Measurements from ENCODE around the gene ERCC8.

The ERCC8 gene

DNA sequence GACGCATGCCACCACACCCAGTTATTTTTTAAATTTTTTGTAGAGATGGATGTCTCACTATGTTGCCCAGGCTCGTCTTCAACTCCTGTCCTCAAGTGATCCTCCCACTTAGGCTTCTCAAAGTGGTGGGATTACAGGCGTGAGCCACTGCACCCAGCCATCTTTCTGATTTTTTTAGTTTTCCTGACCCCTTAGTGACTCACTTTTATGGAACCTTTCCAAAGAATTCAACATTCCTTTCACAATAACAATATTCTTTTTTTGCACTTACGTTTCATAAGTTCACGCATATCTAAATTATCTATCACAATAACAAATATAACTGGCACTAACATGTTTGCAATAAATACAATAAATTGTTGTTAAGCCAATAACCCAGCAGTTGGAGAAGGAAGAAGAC, 109.3 kb downstream of the ERCC8 start:
- no peak for DNase-seq (ENCODE audit: low spot score)

DNA sequence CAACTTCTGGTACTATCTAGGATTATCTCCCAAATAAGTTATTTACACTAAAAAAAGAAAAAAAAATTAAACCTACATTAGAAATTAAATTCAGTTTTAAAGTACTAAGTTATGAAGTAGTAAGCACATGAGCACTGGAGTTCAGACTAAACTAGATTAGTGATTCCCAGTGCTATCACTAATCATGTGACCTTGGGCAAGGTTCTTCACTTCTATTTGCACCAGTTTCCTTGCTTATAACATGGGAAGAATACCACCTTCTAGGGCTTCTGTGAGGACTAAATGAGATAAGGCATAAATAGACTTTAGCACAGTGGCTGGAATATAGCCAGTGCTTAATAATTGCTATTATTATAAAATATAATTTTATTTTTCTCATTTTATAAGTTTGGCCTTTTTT, 111.3 kb downstream of the ERCC8 start:
- DNase-seq (ENCODE audit: low spot score): no peak

DNA sequence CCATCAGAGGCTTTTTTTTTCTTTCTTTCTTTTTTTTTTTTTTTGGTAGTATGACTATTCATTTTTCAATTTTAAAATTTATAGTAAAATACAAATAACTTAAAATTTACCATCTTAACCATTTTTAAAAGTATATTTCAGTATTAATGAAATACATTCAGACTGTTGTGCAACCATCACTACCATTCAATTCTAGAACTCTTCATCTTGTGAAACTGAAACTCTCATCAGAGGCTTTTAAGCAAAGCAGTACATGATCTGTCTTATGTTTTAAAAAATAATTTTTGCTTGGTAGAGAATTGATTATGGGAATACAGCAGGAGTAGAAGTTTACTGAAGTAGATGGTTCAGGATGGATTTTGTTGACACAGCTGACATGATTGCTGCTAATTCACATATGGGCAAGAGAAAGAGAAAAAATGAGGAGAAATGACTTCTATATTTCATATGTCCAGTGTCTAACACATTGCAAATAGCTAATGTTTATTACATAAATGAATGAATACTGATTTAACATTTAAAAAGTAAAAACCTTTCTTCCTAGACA, 114.2 kb downstream of the ERCC8 start:
- DNase-seq (ENCODE audit: low spot score): no peak

DNA sequence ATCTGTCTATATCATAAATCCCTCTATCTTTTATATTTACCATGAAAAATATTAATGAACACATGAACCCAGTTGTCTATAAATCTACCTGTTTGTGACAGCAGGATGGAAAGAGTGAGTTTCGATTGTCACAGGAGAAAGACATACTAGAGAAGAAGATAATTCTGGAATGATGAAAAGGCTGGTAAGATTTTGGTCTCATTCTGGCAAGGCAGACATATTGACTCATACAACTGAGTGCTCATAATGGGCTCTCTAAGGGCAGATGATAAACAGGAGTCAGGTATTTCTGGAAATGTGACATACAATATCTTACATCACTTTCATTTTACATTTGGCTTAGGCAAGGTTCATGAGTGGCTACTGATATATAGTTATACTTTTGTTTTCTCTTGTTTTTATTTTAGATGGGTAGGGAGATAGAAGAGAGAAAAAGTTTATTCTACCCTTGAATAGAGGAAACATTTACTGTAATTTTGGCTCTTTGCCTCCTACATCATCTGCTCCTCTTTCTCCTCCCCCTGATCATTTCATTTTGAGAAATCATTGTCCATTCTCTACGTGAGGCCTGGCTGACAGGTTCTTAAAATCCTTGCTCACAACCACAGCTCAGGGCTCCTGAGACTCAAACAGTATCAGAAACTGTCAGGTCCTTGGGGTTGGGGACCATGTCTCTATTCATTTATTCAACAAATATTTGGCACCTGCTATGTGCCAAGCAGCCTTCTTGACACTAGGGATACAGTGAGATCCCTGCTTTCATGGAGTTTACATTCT, 115.2 kb downstream of the ERCC8 start:
- DNase-seq (ENCODE audit: low spot score): no peak

DNA sequence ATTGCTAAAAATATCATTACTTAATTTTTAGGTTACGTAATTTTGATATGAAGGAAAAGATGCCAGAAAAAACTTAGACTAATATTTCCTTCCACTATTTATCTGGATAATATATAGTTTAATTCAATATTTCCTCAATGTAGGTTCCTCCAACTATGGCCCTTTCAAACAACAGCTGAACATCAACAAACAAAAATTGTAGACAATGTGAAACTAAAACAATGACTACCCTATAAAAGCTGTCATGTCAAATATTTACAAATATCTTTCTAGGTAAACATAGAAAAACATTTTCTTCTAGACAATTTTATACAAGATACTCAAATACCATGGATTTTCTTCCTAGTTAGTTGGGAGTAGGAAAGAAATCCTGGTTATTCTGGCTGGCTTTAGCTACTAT, 117.7 kb downstream of the ERCC8 start:
- no peak for DNase-seq (ENCODE audit: low spot score)

DNA sequence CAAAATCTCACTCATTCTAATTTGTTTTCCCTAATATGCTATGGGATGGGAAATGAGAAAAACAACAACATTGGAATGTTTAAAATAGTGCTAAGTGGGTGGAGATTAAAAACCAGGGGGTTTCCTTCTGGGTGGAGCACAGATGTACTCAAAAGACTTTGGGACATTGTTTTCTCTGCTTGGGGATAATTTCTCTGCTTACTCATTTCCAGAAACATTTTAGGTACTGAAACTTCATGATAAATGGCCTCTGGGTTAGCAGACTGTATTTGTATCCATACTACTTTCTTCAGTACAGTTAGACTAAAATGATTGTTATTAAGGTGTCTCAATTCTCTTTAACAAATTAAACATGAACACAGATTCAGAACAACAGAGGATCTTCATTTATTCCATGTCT, 118.2 kb downstream of the ERCC8 start:
- DNase-seq (ENCODE audit: low spot score): no peak
